D721Med (cell line): ENCODE measurements around the gene IL9.

Experiments used
- DNase-seq: peaks from one replicate; pipeline ENCODE4 v3.0.0; 2011; ENCODE audit warnings: low spot score; ENCODE audit not compliant: insufficient read length
- FAIRE-seq: peaks from 2 replicates; lab custom pipeline; 2011; peaks lifted over from hg19 to GRCh38; lab: Jason Lieb, UNC
- CTCF ChIP-seq: IDR thresholded peaks from 2 replicates; pipeline ENCODE4 v1.5.1; 2012; ENCODE audit warnings: mild to moderate bottlenecking, control low read depth; ENCODE audit not compliant: insufficient read depth; ENCODE audit errors: missing control alignments

IL9 gene

DNA sequence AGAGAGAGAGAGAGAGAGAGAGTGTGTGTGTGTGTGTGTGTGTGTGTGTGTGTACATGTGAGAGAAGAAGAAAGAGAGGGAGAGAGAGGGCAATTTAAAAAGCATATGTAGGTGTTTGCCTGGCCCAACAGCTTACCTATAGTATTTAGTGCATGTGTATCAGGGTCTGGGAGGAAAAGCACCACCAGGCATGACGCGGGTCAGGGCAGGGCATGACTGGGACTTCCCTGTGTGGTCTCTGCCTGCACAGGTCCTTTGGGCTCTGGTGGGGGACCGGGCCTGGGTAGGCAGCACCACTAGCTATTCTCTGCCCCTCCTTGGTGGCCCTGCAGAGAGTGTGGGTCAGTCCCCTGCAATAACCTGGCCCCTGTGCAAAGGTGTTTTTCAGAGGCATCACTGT lies 16.1 kb downstream of the IL9 start:
- TF ChIP-seq CTCF: no peak
- FAIRE-seq: no peak
- no peak for DNase-seq

DNA sequence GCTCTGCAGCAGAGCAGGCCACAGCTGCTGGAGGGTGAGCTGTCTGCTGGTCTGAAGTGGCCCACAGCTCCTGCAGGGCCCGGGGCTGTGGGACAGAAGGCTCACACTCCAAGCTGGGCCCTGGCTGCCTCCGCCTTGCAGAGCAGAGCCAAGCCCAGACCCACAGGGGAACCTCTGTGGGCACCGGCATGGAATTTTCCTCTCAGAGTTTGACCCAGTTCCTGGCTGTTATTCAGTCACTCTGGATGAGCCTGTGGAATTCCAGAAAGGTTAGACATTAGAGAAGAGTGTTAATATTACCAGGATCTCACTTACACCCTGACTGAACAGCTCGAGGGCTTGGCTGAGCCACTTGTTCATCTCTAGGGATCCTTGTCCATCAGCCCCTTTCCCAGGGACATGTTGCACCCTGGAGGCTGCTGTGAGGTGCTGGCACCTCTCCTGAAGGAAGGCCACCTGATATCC lies 17.5 kb downstream of the IL9 start:
- DNase-seq (no peak), FAIRE-seq (no peak)
- TF ChIP-seq CTCF: no peak

DNA sequence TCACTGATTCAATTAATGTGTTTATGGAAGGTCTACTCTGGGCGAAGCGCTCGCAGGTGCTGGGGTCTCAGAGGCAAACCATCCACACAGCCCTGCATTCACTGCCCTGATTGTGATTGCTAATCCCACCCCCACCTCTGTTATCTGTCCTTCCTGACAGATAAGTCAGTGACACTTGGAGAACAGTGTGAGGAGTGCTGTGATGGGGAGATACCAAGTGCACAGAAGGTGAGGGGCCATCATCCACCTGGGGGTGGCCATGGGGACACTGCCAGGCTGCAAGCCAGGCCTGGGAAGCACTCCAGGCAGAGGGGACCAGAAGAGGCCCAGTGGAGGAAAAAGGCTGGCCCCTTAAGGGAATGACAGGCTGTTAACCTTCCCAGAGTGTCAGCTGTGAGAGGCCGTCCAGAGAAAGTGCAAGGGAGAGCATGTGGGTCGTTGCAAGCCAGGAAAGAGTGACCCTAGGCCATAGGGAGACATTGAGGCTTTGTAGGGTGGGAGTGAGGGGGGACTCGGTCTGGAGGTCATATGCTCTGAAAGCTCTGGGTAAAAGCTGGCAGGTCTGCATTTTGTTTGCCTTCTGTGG lies 18.0 kb downstream of the IL9 start:
- FAIRE-seq (no peak), DNase-seq (no peak)

DNA sequence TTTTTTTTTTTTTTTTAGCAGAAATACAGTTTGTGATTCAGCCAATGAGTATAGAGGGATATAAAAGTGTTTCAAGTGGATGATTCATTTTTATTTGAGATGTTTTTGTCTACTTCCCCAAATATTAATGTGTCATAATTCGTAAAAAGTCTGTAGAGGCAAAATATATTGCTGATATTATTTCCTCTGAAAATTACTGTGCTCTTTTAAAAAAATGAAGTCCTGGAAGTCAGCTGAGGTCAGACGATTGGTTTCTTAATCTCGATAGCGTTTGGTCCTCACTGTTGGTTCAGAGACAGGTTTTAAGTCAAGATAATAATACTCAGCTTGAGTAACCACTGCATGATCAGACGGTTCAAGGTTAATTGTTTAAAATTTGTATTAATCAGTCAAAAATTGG lies 19.5 kb downstream of the IL9 start:
- no peak for TF ChIP-seq CTCF
- no peak for FAIRE-seq
- DNase-seq: no peak

More for the DNA sequence above, 18.0 kb downstream of the IL9 start:
- no peak for TF ChIP-seq CTCF

GRCh38 chr5:135875567-135875966 lies 20.1 kb downstream of the IL9 start:
- DNase-seq: no peak
- TF ChIP-seq CTCF: no peak
- no peak for FAIRE-seq

DNA sequence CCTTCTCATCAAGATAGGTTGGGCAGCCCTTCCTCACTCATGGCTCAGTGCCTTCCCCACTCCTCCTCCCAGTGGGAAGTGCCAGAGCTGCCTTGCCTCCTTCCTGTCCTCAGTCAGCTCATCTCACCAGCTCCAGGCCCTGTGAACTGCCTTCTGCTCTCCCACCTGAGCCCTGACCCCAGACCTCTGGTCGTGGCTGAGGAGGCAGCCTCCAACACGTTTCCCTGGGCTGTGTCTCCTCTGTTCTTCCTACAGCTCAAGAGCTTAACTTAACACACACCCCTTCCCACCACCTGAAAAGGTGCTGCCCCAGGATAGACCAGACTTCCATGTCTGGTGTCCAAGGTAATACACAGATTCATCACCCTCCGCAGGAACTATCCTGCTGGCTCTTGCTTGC lies 21.2 kb downstream of the IL9 start:
- FAIRE-seq (no peak), DNase-seq (no peak)
- no peak for TF ChIP-seq CTCF

DNA sequence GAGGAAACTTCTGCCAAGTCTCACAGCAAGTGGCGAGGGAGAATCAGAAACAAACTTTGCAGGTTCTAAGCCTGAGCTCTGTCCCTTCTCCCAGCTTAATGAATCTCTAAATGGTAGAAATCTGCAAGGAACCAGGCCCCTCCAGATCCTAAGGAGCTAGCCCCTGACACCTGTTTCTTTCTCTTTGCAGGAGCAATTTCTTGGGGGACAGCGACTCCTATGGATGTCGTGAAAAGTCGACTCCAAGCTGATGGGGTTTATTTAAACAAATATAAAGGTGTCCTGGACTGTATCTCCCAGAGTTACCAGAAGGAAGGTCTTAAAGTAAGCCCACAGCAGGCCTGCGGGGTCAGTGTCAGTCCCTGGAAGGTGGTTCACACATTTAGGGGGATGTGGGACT lies 21.8 kb downstream of the IL9 start:
- DNase-seq (no peak), FAIRE-seq (no peak)
- no peak for TF ChIP-seq CTCF
